ENCODE results near the gene NKX6-2. TPM values are rescaled to one million over a fixed set of nuclear protein-coding genes. Genes with fewer than 3 reads are reported as not detected.

NKX6-2 gene
- total and polyA plus RNA-seq, 10 of the 15 experiments (the other 5 are each of a cell fraction or from before 2014, with no cell fraction given): 0.45 to 1.8 TPM; not detected in 8

DNA sequence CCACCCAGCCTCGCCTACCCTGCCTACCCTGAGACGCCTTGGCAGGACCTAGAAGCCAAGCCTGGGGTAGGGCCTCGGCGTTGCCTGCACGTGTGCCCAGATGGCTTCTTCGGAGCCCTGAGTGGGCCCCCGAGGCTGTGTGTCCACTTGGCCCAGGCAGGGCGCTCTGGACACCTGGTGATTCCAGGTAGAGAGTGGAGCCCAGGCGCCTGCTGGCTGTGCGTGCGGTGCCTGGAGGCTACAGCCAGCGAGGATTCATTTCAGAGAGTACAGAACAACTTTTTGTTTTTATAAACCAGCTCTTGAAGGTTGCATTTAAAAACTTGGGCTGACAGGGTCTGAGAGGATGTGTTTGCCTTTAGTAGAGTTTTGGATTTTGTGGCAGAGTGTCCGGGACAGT lies 40.0 kb downstream of the NKX6-2 start:
- intact Hi-C loops (cut with micrococcal nuclease; ENCODE audit: unreplicated experiment): no loop called here
- no TSS peak for BruUV-seq (replicated peaks)
- Histone ChIP-seq H3K9me3 (replicated peaks; ENCODE audit: control insufficient read depth, insufficient read depth, low read length) (no peaks in the 10 kb centered on the region; the same call in 2 of the 3 replicates), H3K4me2 (ENCODE audit: control insufficient read depth, insufficient read depth) (no peak overlapping the region), H4K20me1 (ENCODE audit: control insufficient read depth, insufficient read depth) (no peaks in the 10 kb centered on the region), H3K79me2 (ENCODE audit: control insufficient read depth, insufficient read depth, low read length) (no peaks in the 10 kb centered on the region), H3K36me3 (ENCODE audit: control insufficient read depth in 2 of 2, insufficient read depth in 2 of 2, low read length in 1 of 2) (peaks cover 0 to 3% of the 10 kb centered on the region in 2 experiments; a peak in 2 of 4 replicates), H3K4me3 (no peak overlapping the region), H2AFZ (ENCODE audit: control insufficient read depth, low read depth, low read length) (no peak overlapping the region), H3K9ac (ENCODE audit: control insufficient read depth, insufficient read depth, low read length) (no peak overlapping the region), H3K27me3 (replicated peaks in 1 of 2; ENCODE audit: control insufficient read depth in 2 of 2, insufficient read depth in 2 of 2, low read length in 1 of 2) (no peaks in the 10 kb centered on the region), H3K27ac (ENCODE audit: control insufficient read depth, insufficient read depth) (no peak overlapping the region), H3K4me1 (ENCODE audit: control insufficient read depth, insufficient read depth, low read length) (no peaks in the 10 kb centered on the region)
- no peak for DNase-seq (ENCODE audit: low read depth, low spot score)
- ChIA-PET CTCF (no interaction called here), POLR2A (no interaction called here), SMC1A (ENCODE audit: uncharacterized antibody, unreplicated experiment) (no interaction called here), RAD21 (ENCODE audit: unreplicated experiment) (no interaction called here)
- ATAC-seq: no peak
- no peak for TF ChIP-seq GATAD2B (conservative IDR thresholded peaks at IDR 0.05; ENCODE audit: low read depth)
- no peak for TF ChIP-seq MLLT1 (IDR thresholded peaks at IDR 0.05)
- TF ChIP-seq SMARCA5 (IDR thresholded peaks at IDR 0.05): no peak
- no peak for TF ChIP-seq POLR2A (IDR thresholded peaks at IDR 0.05; ENCODE audit: low read depth, low read length)
- no peak for TF ChIP-seq RELA (IDR thresholded peaks at IDR 0.05; ENCODE audit: borderline replicate concordance, partially characterized antibody)
- no peak for TF ChIP-seq SIN3A (IDR thresholded peaks at IDR 0.05; ENCODE audit: low read depth, low read length)
- TF ChIP-seq HCFC1 (IDR thresholded peaks at IDR 0.05; ENCODE audit: low read length): no peak
- TF ChIP-seq SRF (IDR thresholded peaks at IDR 0.05; ENCODE audit: low read depth in 2 of 2, low read length in 2 of 2): no peak
- no peak for TF ChIP-seq IKZF2 (IDR thresholded peaks at IDR 0.05)
- no peak for TF ChIP-seq YY1 (IDR thresholded peaks at IDR 0.05; ENCODE audit: low read depth, low read length)
- TF ChIP-seq KAT2A (conservative IDR thresholded peaks at IDR 0.05; ENCODE audit: control insufficient read depth, low read depth, low read length): no peak
- no peak for TF ChIP-seq MTA3 (IDR thresholded peaks at IDR 0.05; ENCODE audit: borderline replicate concordance, low read length)
- no peak for FAIRE-seq
- in situ Hi-C loops (cut with MboI): no loop called here
- WGBS (ENCODE audit: insufficient coverage, insufficient replicate concordance, low lambda C conversion rate, missing lambda C conversion rate): 91% methylated on average over 13 of the region's 13 CpGs

Measured in GM12878 (cell line).